Activated effector memory CD4-positive, alpha-beta T cell treated with anti-CD3 and anti-CD28 coated beads, Interleukin-2, amount 50 U/mL, for 16 hours (primary cell): ENCODE measurements around the gene FARS2.

Experiments used
- DNase-seq: peaks from one replicate; pipeline ENCODE4 v3.0.0-alpha.2; 2020

FARS2 gene

DNA sequence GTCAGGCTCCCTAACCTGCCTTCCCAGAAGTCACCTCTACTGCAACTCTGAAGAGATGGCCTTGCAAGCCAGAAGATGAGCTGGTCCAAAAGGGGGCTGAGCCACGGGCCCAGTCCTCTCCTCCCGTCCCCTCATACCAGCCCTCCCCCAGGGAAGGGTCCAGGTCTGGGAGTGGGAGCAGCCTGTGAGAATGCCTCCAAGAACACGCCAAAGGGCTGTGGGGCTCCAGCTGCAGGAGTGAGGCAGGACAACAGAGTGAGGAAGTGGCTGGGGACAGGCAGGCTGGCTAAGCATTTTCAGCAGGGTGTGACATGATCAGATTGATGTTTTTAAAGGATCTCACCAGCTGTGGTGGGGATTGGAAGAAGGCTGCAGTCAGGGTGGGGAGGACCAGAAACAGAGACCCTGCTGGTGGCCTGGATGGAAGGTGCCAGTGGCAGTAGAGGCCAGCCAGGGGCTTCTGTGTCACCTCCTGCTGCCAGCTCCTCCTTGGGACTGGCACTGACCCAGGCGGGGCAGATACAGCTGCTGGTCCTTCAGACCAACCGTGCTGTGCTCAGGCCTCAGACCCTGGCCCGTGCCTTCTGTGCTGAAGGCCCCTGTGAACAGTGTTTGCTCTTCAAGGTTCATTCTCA, 487.8 kb downstream of the FARS2 start:
- no peak for DNase-seq

- no peak for DNase-seq
Measured at GRCh38 chr6:5749651-5750215, 488.4 kb downstream of the FARS2 start.

DNA sequence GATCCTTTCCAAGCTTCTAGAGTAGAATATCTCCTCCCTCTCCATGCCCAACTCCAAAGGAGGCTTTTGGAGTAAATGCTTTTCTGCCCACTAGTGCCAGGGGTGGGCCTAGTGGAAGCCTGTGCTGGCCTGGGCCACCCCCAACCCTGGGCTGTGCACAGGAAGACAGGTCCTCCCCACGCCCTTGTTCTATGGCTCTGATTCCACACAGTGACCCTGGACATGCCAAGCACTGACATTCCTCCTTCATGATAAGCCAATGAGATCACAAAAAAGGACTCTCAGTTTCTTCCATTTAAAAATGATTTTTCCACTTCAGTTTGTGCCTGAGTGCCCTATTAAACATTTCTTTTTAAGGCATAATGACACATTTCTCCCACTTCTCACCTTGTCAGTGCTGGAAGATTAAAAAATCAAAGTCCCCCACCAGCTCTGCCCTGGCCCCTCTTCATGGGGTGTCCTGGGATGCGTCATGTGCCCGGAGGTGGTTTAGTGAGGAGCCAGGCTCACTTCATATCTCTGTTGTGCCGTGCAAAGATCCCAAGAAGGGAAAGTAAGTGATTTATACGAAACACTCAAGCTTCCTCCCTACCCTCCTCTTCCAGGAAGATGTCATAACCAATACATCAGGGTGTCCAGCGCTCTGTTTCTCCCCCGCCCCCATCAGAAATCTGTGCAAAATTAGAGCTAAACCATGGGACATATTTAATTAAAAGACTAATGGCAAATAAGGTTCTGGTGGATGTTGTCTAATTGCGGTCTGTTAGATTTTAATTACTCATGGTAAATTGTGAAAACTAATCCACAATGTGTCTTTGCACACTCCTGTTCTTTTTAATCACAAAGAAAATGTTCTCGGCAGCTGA, 490.4 kb downstream of the FARS2 start:
- DNase-seq, result no peak

DNA sequence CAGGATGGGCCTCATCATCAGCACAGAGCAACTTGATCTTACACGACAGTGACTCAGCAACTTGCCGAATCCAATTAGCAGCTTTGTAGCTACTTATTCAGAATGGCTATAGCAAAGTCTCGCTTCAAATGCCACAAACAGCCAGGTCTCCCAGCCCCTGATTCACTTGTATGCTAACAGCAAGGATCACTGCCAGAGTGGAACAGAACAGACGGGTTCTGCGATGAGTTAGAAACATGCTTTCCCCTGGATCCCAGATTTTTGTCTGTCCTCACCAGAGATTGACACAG, 491.0 kb downstream of the FARS2 start:
- DNase-seq, result no peak

DNA sequence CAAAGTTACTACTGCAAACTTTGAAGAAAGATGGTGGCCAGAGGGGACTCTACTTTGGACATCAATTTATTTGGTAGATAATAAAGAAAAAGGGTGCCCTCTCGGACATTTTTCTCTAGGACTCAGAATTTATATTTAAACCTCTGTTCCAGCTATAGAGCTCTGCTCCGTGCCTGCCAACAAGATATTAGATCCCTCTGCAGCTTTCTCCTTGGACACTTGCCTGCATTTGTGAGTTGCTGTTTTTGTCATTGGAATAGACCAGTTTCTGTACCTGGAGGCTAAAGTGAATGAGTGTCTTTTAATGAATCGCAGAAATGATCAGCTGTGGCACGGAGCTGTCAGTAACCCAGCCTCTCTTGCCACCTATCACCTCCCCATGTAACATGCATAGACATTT, 491.9 kb downstream of the FARS2 start:
- DNase-seq, result no peak

DNA sequence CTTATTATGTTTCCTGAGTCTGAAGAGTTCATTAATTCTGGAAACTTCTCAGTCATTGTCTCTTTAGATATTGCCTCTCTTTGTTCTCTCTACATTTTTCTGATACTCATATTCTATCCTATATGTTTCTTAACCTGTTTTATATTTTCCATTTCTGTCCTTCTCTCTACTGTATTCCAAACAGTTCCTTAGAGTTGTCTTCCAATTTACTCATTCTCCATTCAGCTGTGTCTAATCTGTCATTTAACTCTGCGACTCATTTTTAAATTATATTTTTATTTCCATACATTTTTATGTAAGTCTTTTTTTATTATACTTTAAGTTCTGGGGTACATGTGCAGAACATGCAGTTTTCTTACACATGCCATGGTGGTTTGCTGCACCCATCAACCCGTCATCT, 493.6 kb downstream of the FARS2 start:
- no peak for DNase-seq

GRCh38 chr6:5759571-5759970, 498.3 kb downstream of the FARS2 start:
- DNase-seq, result no peak

DNA sequence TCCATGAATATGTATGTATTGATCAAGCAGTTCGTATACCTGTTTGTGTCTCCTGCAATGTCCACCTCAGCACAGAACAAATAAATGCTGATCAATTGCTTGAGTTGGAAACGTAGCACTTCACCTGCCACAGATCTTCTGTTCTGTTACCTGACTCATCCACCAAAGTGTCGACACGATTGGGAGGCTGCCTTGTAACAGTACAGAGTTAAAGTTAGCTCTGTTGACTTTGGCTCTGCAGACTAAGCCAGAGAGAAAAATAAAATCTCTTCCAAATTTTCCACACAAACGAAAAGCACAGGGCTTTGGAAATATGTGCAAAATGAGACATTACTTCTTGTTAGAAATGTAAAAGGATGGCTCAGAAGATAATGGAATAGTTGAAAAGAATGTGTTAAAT, 500.1 kb downstream of the FARS2 start:
- no peak for DNase-seq

GRCh38 chr6:5762561-5762968, 501.3 kb downstream of the FARS2 start:
- no peak for DNase-seq

DNA sequence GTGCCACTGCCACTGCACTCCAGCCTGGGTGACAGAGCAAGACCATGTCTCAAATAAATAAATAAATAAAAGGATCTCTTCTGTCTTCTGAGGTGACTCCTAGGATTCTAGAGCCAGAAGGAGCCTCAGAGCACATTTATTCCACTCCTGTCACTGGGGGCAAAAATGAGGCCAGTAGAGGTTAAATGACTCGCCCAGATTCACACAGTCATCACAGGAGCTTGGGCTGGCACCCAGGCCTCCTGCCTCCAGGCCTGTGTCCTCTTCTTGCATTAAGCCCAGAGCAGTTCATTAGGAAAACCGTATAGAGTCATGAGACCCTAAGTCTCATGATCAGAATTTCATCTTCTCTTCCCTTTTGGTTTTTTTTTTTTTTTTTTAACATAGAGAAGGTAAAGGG, 502.1 kb downstream of the FARS2 start:
- no peak for DNase-seq

GRCh38 chr6:5763871-5764270, 502.6 kb downstream of the FARS2 start:
- DNase-seq, result no peak

DNA sequence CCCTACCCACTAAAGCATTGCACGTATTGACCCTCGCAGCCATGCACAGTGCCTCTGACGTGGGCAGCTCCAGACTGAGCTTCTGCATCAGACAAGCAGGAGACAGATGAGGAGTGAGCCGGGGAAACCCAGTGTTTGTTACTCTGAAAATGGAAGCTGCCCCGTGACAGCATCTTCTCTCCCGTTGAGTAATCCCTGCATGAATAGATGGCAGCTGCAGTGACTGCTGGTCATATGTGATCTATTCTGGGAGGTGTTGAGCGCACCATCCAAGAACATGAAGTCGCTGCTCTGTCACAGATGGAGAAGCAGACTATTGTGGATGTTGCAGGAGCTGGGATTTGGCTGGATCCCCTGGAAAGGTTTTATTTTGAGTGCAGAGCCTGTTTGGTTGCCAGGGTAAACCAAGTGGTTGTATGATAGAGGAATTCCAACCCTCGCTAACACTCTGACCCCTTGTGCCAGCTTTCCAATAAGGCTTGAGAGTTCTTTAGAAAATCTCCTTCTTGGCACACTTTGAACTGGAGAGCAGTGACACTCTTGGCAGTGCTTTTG, 503.2 kb downstream of the FARS2 start:
- DNase-seq, result no peak

GRCh38 chr6:5765141-5765760, 503.9 kb downstream of the FARS2 start:
- no peak for DNase-seq

GRCh38 chr6:5766260-5766659, 504.9 kb downstream of the FARS2 start:
- no peak for DNase-seq

DNA sequence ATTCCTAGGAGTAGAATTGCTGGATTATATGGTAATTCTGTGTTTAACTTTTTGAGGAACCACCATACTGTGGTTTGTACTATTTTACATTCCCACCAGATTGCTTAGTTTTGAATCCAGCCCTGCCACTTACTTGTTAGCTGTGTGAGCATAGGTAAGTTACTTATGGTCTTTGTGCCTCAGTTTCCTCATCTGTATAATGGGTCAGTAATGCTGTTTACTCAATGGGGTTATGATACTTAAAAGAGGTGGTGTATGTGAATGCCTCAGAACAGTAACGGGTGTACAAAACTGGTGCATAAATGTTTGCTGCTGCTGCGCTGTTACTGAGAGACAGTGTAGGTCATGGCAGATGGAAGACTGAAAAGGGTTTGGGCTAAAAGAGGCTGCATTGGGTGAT, 506.2 kb downstream of the FARS2 start:
- DNase-seq, result no peak

- no peak for DNase-seq
Measured at GRCh38 chr6:5771211-5771610, 509.9 kb downstream of the FARS2 start.

DNA sequence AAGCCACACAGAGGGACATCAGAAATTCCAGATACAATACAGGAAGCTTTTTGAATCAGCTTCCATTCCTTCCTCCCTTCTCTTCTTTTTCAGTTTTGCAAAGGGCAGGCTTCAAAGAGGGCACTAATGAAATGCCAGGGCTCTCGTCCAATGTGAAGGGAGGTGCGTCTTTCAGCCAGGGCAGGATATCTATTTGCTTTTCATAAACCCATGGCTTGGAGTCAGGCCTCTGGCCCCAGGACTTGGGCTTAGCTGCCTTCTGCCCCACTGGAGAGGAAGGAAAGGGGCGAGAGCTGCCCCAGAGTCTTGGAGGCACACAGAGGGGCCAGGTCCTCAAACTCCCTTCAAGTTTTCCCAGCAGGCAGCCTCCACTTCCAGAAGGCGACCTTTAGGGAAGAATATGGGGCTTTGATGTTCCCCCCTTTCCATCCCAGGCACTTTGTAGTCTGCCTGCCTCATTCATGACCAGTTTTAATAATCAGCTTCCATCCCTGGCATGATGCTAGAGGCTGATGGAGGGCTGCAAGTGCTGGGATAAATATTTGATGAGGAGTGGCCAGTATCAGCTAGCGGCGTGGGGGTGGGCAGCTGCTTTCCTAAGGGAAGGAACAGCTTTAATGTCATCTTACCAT, 510.6 kb downstream of the FARS2 start:
- no peak for DNase-seq

DNA sequence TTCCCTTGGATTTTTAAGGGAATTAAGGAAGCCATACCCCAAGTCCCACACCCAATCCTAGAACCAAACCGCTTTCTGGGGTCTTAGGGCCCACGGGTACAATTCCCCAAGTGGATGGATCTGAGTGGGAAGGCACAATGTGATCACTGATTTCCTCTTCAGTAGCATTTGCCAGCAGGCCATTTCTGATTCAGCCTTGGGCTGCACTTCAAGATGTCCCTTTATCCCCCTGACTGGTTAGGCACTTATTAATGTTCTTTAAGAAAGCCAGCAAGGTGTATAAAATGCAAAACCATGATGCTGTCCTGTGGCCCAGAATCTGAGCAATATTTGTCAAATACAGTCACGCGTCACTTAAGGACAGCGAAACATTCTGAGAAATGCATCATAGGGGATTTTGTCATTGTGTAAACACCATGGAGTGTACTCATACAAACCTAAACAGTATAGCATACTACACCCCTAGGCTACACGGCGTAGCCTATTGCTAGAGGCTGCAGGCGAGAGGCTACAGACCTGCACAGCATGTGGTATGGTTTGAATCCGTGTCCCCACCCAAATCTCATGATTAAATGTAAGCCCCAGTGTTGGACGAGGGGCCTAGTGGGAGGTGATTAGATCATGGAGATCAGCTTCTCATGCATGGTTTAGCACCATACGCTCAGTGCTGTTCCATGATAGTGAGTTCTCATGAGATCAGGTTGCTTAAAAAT, 511.3 kb downstream of the FARS2 start:
- DNase-seq, result no peak

DNA sequence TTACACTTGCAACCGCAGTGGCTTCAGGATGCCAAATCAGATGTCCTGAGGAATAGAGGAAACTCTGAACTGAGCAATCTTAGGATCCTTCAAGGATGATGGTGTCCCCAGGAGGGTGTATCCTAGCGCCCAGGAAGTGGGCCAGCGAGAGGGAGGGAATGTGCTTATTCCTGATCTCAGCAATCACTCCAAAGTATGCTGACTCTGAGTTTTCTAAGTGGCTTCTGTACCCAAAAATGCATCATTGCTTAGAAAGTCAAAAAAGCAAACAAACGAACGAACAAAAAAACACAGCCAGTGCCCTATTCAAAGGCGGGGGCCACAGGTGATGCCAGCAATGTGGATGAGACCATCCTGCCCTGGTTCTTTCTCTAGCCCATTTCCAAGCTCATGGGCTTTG, 514.8 kb downstream of the FARS2 start:
- DNase-seq, result no peak

DNA sequence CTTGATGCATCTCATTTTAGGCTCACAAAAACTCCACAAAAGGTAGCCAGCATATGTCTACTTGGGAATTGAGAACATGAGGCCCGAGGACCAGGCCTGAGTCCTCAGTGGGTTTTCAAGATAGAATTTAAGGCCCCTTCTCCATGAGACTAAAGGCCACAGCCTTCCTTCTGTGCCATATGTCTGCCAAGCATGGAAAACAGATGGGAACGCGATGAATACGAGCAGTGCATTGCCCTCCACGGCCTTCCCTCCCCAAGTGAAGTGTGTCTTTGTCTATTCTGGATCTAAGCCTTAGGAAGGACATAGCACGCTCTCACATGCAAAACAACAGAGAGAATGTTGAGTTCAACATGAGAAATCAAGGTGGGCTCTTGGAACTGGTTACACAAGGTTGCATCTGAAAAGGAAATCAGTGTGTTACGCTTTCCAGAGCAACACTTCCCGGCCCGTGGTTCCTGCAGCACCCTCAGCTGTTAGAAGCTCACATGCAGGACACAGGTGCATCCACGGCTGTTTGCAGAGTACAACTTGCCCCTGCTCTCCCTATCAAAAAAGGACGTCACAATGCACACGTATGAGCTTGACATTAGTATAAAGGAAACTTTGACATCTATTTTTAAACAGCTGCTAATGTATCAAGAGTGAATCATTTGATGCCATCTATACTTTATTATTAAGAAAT, 515.5 kb downstream of the FARS2 start:
- no peak for DNase-seq

- no peak for DNase-seq
Measured at GRCh38 chr6:5778317-5778857, 517.1 kb downstream of the FARS2 start.

DNA sequence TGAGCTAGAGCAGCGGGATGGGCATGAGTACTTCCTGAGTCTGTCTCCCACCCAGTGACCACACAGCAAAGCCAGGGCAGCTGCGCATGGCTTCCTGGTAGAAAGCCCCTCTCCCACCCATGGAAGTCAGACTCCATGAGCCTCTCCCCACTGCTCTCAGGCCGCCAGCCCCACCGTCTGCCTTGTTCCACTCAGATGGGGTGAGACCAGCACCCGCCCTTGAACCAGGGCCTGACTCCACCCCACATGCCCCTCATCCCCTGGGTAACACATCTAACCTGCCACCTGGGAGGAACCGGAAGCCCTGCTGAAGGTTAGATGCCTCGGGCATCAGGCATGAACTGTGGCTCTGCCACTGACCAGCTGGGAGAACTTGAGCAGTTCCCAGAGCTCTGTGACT, 517.6 kb downstream of the FARS2 start:
- no peak for DNase-seq
